HepG2 (cell line): ENCODE results near the gene PAK2. TPM values are rescaled to one million over a fixed set of nuclear protein-coding genes. Genes with fewer than 3 reads are reported as not detected.
A peak's percentile ranks its signal among the peaks of the same experiment; 100 is the strongest.

ENCODE experiments used
- GATAD2A ChIP-seq: IDR thresholded peaks from 2 replicates; pipeline ENCODE4 v1.6.1; 2016
- HOMEZ ChIP-seq: IDR thresholded peaks from 2 replicates; pipeline ENCODE4 v1.6.1; 2016; ENCODE audit warnings: low read depth
- JUN ChIP-seq: sonication (generic); formaldehyde crosslinking; IDR thresholded peaks from 2 replicates; pipeline ENCODE4 v1.4.0; 2020; ENCODE audit warnings: mild to moderate bottlenecking, missing genetic modification reagents
- MXI1 ChIP-seq: IDR thresholded peaks from 3 replicates; pipeline ENCODE4 v1.6.1; 2012; ENCODE audit warnings: low read depth, low read length, inconsistent platforms, borderline replicate concordance
- NFIB ChIP-seq: sonication (generic); formaldehyde crosslinking; IDR thresholded peaks from 2 replicates; pipeline ENCODE4 v1.9.0; 2021; ENCODE audit warnings: missing genetic modification reagents, mild to moderate bottlenecking, borderline replicate concordance
- NFKB2 ChIP-seq: sonication (generic); formaldehyde crosslinking; IDR thresholded peaks from 2 replicates; pipeline ENCODE4 v1.4.0; 2020; ENCODE audit warnings: missing genetic modification reagents, borderline replicate concordance
- PAXIP1 ChIP-seq: sonication (generic); formaldehyde crosslinking; conservative IDR thresholded peaks from 2 replicates; pipeline ENCODE4 v1.4.0; 2020; ENCODE audit warnings: mild to moderate bottlenecking, missing genetic modification reagents, moderate library complexity
- RAD51 ChIP-seq: fragments of 450-650 bp; IDR thresholded peaks from 2 replicates; pipeline ENCODE4 v1.6.1; 2016; ENCODE audit warnings: borderline replicate concordance
- SP140L ChIP-seq: sonication (generic); formaldehyde crosslinking; IDR thresholded peaks from 2 replicates; pipeline ENCODE4 v1.4.0; 2020; ENCODE audit warnings: missing genetic modification reagents, borderline replicate concordance
- TIGD3 ChIP-seq: sonication (generic); formaldehyde crosslinking; IDR thresholded peaks from 2 replicates; pipeline ENCODE4 v1.5.1; 2020; ENCODE audit warnings: mild to moderate bottlenecking, missing genetic modification reagents, borderline replicate concordance
- USF2 ChIP-seq, 2 experiments: sonication (generic) in 1 of 2; formaldehyde crosslinking in 1 of 2; IDR thresholded peaks; 2 replicates each; pipeline versions ENCODE4 v1.5.1 to v1.6.1; 2011 to 2020; ENCODE audit warnings: borderline replicate concordance in 1 of 2, low read depth in 1 of 2, low read length in 1 of 2, mild to moderate bottlenecking in 1 of 2, missing genetic modification reagents in 1 of 2, moderate library complexity in 1 of 2
- ZNF234 ChIP-seq: sonication (generic); formaldehyde crosslinking; conservative IDR thresholded peaks from 2 replicates; pipeline ENCODE4 v1.5.1; 2020; ENCODE audit warnings: mild to moderate bottlenecking, missing genetic modification reagents
- ZNF570 ChIP-seq: sonication (generic); formaldehyde crosslinking; IDR thresholded peaks from 2 replicates; pipeline ENCODE4 v1.4.0; 2020; ENCODE audit warnings: mild to moderate bottlenecking, missing genetic modification reagents, borderline replicate concordance
- ZNF747 ChIP-seq: sonication (generic); formaldehyde crosslinking; IDR thresholded peaks from 2 replicates; pipeline ENCODE4 v1.8.1; 2023; ENCODE audit warnings: missing genetic modification reagents, mild to moderate bottlenecking, borderline replicate concordance
- ZNF878 ChIP-seq: sonication (generic); formaldehyde crosslinking; IDR thresholded peaks from 2 replicates; pipeline ENCODE4 v1.8.1; 2023; ENCODE audit warnings: mild to moderate bottlenecking, missing genetic modification reagents, moderate library complexity
- polyA plus RNA-seq, 8 experiments: library from polyadenylated mRNA; depleted of rRNA in 3 of 8; stranded (reverse) in 7 of 8; unstranded in 1 of 8; fragments of >200 nt; fragmentation: Illumina TruSeq in 4 of 8; extraction: Trizol in 4 of 8; gene quantifications; 2 replicates each; pipeline versions ENCODE4 v1.2.1 to v1.2.3, GENCODE V29; 2011 to 2016; ENCODE audit warnings: low read depth in 4 of 8, missing spikeins in 1 of 8, mixed read lengths in 1 of 8; ENCODE audit not compliant: insufficient read depth in 1 of 8
- total RNA-seq, 5 experiments: library from RNA; depleted of rRNA; stranded (reverse); fragments of >200 nt; fragmentation: Illumina TruSeq; extraction: Trizol; gene quantifications; 2 replicates each; pipeline ENCODE4 v1.2.3, GENCODE V29; 2016; ENCODE audit warnings: low read depth in 1 of 5

Gene PAK2
- total and polyA plus RNA-seq, 2 of the 13 experiments (the other 11 are each of a cell fraction or from before 2014, with no cell fraction given), result 23.0 to 24.7 TPM

GRCh38 chr3:196774191-196774820 is 34.6 kb downstream of the PAK2 start (continued):
- TF ChIP-seq RAD51, result peak; percentile 30; the same call in 1 of the 2 replicates
- TF ChIP-seq MXI1, result no peak; the same call in 2 of the 3 replicates
- no peak for TF ChIP-seq ZNF570
- peak; percentile 45; the same call in 1 of the 2 replicates for TF ChIP-seq USF2 (IDR thresholded peaks at IDR 0.05; ENCODE audit: low read depth, low read length)
- peak; percentile 74; the same call in 1 of the 2 replicates for TF ChIP-seq USF2 (CRISPR knock-in tag; IDR thresholded peaks at IDR 0.05; ENCODE audit: borderline replicate concordance)
- no peak for TF ChIP-seq NFIB (CRISPR knock-in tag)
- TF ChIP-seq HOMEZ (CRISPR knock-in tag), result peak; percentile 80; the same call in 1 of the 2 replicates
- TF ChIP-seq JUN (CRISPR knock-in tag), result 0 out of 2 replicates have a peak, but pooled peaks have one; percentile 32
- no peak for TF ChIP-seq SP140L (CRISPR knock-in tag)
- TF ChIP-seq GATAD2A, result peak; percentile 50; the same call in 1 of the 2 replicates
- no peak for TF ChIP-seq TIGD3 (CRISPR knock-in tag)
- no peak for TF ChIP-seq ZNF878 (CRISPR knock-in tag)
- no peak for TF ChIP-seq ZNF234 (CRISPR knock-in tag)
- TF ChIP-seq NFKB2 (CRISPR knock-in tag), result no peak
- TF ChIP-seq PAXIP1 (CRISPR knock-in tag), result peak; percentile 48; the same call in 1 of the 2 replicates
- 0 out of 2 replicates have a peak, but pooled peaks have one; percentile 34 for TF ChIP-seq ZNF747 (CRISPR knock-in tag)
